ENCODE results near the gene MOB3A. TPM values are rescaled to one million over a fixed set of nuclear protein-coding genes. Genes with fewer than 3 reads are reported as not detected.

The MOB3A gene
- total and polyA plus RNA-seq, 2 of the 13 experiments (the other 11 are each of a cell fraction or from before 2014, with no cell fraction given) = 3.5 to 17.8 TPM

DNA sequence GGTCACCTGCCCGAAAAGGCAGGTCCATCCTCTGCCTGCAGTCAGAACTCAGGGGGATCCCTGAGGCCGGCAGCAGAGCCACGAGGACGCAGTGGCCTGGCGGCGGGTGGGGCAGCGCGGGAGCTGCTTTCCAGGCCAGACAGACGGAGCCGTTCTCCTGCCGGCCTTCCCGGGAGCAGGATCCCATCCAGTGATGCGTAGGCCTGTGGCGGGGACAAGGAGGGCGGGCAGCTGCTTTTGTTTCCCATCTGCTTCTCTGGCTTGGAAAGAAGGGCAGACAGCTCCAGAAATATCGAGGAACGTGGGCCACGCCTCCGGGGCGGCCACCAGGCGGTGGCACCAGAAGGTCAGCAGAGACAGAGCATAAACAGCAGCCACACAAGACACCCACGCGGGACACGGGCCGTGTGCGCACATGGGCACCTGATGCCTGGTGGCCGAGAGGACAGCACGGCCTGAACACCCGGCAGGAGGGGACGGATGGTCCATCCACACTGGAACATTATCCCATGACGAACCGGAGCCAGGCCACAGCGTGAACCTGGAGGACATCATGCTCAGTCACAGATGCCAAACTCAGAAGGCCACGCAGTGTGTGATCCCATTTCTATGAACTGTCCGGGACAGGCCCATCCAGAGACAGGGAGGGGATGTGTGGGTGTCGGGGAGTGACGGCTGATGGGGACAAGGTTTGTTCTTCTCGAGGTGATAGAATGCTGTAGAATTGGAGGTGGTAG is 31.2 kb downstream of the MOB3A start (continued):
- TF ChIP-seq GATAD1 (CRISPR knock-in tag; IDR thresholded peaks at IDR 0.05) (no peak), KAT2B (IDR thresholded peaks at IDR 0.05; ENCODE audit: borderline replicate concordance, low read depth, low read length) (no peak), ZNF441 (CRISPR knock-in tag; IDR thresholded peaks at IDR 0.05; ENCODE audit: borderline replicate concordance) (no peak), SRF (IDR thresholded peaks at IDR 0.05; ENCODE audit: low read depth, low read length) (no peak), ZNF619 (CRISPR knock-in tag; IDR thresholded peaks at IDR 0.05) (no peak), SOX13 (IDR thresholded peaks at IDR 0.05) (no peak), SOX13 (CRISPR knock-in tag; conservative IDR thresholded peaks at IDR 0.05 in 1 of 2, IDR thresholded peaks at IDR 0.05 in 1 of 2) (no peak), KLF9 (CRISPR knock-in tag; IDR thresholded peaks at IDR 0.05; ENCODE audit: low read depth) (no peak), ZNF234 (CRISPR knock-in tag; conservative IDR thresholded peaks at IDR 0.05) (no peak), PLSCR1 (CRISPR knock-in tag; IDR thresholded peaks at IDR 0.05; ENCODE audit: borderline replicate concordance) (no peak; the same call in 1 of the 2 replicates), ZKSCAN1 (IDR thresholded peaks at IDR 0.05; ENCODE audit: low read length) (no peak), E2F5 (CRISPR knock-in tag; conservative IDR thresholded peaks at IDR 0.05) (no peak), EP300 (IDR thresholded peaks at IDR 0.05; ENCODE audit: low read depth in 2 of 2, low read length in 2 of 2) (no peak), EP300 (CRISPR knock-in tag; IDR thresholded peaks at IDR 0.05; ENCODE audit: borderline replicate concordance) (no peak), ZNF660 (CRISPR knock-in tag; IDR thresholded peaks at IDR 0.05; ENCODE audit: borderline replicate concordance, low read depth) (no peak), NR2C2 (CRISPR knock-in tag; IDR thresholded peaks at IDR 0.05; ENCODE audit: borderline replicate concordance) (no peak), ONECUT2 (CRISPR knock-in tag; IDR thresholded peaks at IDR 0.05) (no peak), NR2F1 (CRISPR knock-in tag; IDR thresholded peaks at IDR 0.05) (no peak), ZNF292 (CRISPR knock-in tag; IDR thresholded peaks at IDR 0.05; ENCODE audit: borderline replicate concordance, low read depth) (peak; percentile 52; the same call in 1 of the 2 replicates), MZF1 (CRISPR knock-in tag; IDR thresholded peaks at IDR 0.05; ENCODE audit: borderline replicate concordance) (0 out of 2 replicates have a peak, but pooled peaks have one; percentile 37), BCL6 (CRISPR knock-in tag; IDR thresholded peaks at IDR 0.05) (peak; percentile 76), ZNF333 (CRISPR knock-in tag; IDR thresholded peaks at IDR 0.05; ENCODE audit: borderline replicate concordance) (no peak)
- TF ChIP-seq, protein P1, sequence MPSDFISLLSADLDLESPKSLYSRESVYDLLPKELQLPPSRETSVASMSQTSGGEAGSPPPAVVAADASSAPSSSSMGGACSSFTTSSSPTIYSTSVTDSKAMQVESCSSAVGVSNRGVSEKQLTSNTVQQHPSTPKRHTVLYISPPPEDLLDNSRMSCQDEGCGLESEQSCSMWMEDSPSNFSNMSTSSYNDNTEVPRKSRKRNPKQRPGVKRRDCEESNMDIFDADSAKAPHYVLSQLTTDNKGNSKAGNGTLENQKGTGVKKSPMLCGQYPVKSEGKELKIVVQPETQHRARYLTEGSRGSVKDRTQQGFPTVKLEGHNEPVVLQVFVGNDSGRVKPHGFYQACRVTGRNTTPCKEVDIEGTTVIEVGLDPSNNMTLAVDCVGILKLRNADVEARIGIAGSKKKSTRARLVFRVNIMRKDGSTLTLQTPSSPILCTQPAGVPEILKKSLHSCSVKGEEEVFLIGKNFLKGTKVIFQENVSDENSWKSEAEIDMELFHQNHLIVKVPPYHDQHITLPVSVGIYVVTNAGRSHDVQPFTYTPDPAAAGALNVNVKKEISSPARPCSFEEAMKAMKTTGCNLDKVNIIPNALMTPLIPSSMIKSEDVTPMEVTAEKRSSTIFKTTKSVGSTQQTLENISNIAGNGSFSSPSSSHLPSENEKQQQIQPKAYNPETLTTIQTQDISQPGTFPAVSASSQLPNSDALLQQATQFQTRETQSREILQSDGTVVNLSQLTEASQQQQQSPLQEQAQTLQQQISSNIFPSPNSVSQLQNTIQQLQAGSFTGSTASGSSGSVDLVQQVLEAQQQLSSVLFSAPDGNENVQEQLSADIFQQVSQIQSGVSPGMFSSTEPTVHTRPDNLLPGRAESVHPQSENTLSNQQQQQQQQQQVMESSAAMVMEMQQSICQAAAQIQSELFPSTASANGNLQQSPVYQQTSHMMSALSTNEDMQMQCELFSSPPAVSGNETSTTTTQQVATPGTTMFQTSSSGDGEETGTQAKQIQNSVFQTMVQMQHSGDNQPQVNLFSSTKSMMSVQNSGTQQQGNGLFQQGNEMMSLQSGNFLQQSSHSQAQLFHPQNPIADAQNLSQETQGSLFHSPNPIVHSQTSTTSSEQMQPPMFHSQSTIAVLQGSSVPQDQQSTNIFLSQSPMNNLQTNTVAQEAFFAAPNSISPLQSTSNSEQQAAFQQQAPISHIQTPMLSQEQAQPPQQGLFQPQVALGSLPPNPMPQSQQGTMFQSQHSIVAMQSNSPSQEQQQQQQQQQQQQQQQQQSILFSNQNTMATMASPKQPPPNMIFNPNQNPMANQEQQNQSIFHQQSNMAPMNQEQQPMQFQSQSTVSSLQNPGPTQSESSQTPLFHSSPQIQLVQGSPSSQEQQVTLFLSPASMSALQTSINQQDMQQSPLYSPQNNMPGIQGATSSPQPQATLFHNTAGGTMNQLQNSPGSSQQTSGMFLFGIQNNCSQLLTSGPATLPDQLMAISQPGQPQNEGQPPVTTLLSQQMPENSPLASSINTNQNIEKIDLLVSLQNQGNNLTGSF (CRISPR knock-in tag; IDR thresholded peaks at IDR 0.05) = peak; percentile 34; the same call in 1 of the 2 replicates
- TF ChIP-seq, protein P2, sequence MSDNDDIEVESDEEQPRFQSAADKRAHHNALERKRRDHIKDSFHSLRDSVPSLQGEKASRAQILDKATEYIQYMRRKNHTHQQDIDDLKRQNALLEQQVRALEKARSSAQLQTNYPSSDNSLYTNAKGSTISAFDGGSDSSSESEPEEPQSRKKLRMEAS (IDR thresholded peaks at IDR 0.05) = peak; percentile 51

Measured in HepG2 (cell line).